ENCODE measurements around the gene RRAS.
A peak's percentile ranks its signal among the peaks of the same experiment; 100 is the strongest.

Gene RRAS

GRCh38 chr19:49640113-49640898 lies at the start of gene RRAS:
RRAS (minus strand) TSS chr19:49640143; CDS start chr19:49640098, 45 bp downstream.
- DNase-seq: peak; percentile 99

GRCh38 chr19:49689133-49690078 lies 49.5 kb upstream of the RRAS start, which contains the start of gene ADM5:
ADM5 (plus strand) TSS chr19:49689594; CDS start chr19:49689838, 244 bp downstream.
- DNase-seq: peak; percentile 49

GRCh38 chr19:49688531-49689132 lies 48.7 kb upstream of the RRAS start:
- no peak for DNase-seq

- DNase-seq: no peak
These were observed 47.8 kb upstream of the RRAS start for GRCh38 chr19:49687566-49688316.

GRCh38 chr19:49687150-49687549 lies 47.2 kb upstream of the RRAS start:
- DNase-seq: no peak

GRCh38 chr19:49686503-49687088 lies 46.7 kb upstream of the RRAS start:
- DNase-seq: no peak

GRCh38 chr19:49685845-49686332 lies 45.9 kb upstream of the RRAS start:
- DNase-seq: no peak

- no peak for DNase-seq
These were observed 45.1 kb upstream of the RRAS start for GRCh38 chr19:49684983-49685553.

- DNase-seq: no peak
These were observed 44.5 kb upstream of the RRAS start for GRCh38 chr19:49684251-49684982.

GRCh38 chr19:49683814-49684250 lies 43.9 kb upstream of the RRAS start:
- no peak for DNase-seq

GRCh38 chr19:49682274-49682673 lies 42.3 kb upstream of the RRAS start:
- DNase-seq: no peak

GRCh38 chr19:49681830-49682229 lies 41.9 kb upstream of the RRAS start:
- no peak for DNase-seq

GRCh38 chr19:49680421-49681351 lies 40.7 kb upstream of the RRAS start:
- peak; percentile 97 for DNase-seq

GRCh38 chr19:49679771-49680413 lies 39.9 kb upstream of the RRAS start:
- DNase-seq: no peak

- no peak for DNase-seq
These were observed 39.2 kb upstream of the RRAS start for GRCh38 chr19:49678985-49679770.

- DNase-seq: peak; percentile 73
These were observed 38.1 kb upstream of the RRAS start for GRCh38 chr19:49677901-49678674.

GRCh38 chr19:49677231-49677900 lies 37.4 kb upstream of the RRAS start, which contains the start of gene PRMT1:
PRMT1 (plus strand) TSS chr19:49677271; CDS start chr19:49677281, 10 bp downstream.
- peak; percentile 54 for DNase-seq
